Measurements from ENCODE around the gene NFIB. TPM values are rescaled to one million over a fixed set of nuclear protein-coding genes. Genes with fewer than 3 reads are reported as not detected.

NFIB gene
- total and polyA plus RNA-seq, 2 of the 8 experiments (the other 6 are each of a cell fraction or from before 2014, with no cell fraction given): 2.6 to 13.1 TPM

- Histone ChIP-seq H3K4me2 (ENCODE audit: insufficient read depth in 1 of 2, low read depth in 2 of 2, low read length in 2 of 2) (no peak overlapping the region; a peak in 1 of 4 replicates), H2BK15ac (ENCODE audit: low read length) (no peak overlapping the region), H4K8ac (ENCODE audit: extremely low read depth, insufficient read depth, low read length) (no peak overlapping the region), H3K4me1 (replicated peaks in 1 of 4; ENCODE audit: control insufficient read depth in 3 of 4, insufficient read depth in 4 of 4, low read length in 3 of 4) (peaks cover 16 to 36% (median 20%) of the 10 kb centered on the region in 4 experiments), H3K9ac (replicated peaks in 1 of 4; ENCODE audit: extremely low read depth in 1 of 4, low read depth in 3 of 4, low read length in 3 of 4) (no peak overlapping the region), H4K91ac (replicated peaks; ENCODE audit: insufficient read length, low read length) (no peak overlapping the region), H3K4ac (replicated peaks; ENCODE audit: insufficient read length, low read depth, low read length) (no peak overlapping the region), H4K20me1 (replicated peaks in 1 of 2; ENCODE audit: control insufficient read depth in 1 of 2, insufficient read depth in 2 of 2, low read length in 2 of 2) (no peaks in the 10 kb centered on the region), H3K27me3 (replicated peaks in 1 of 4; ENCODE audit: control insufficient read depth in 3 of 4, extremely low read depth in 1 of 4, insufficient read depth in 3 of 4, low read length in 3 of 4) (peaks cover 0 to 8% (median 2%) of the 10 kb centered on the region in 4 experiments; a peak in 2 of 7 replicates), H2AFZ (ENCODE audit: low read length) (no peak overlapping the region), H3K23ac (ENCODE audit: insufficient read length) (no peak overlapping the region), H3K79me1 (ENCODE audit: low read depth, low read length) (no peaks in the 10 kb centered on the region), H4K5ac (ENCODE audit: insufficient read length, low read depth, low read length) (no peak overlapping the region), H3K23me2 (ENCODE audit: low read depth, low read length) (peaks cover 12% of the 10 kb centered on the region), H2BK5ac (ENCODE audit: low read depth, low read length) (no peak overlapping the region), H2BK120ac (replicated peaks; ENCODE audit: low read depth, low read length) (no peak overlapping the region), H2BK12ac (ENCODE audit: low read depth, low read length) (no peak overlapping the region), H3K14ac (ENCODE audit: insufficient read length) (no peak overlapping the region), H3K56ac (replicated peaks; ENCODE audit: insufficient read length, low read depth, low read length) (no peak overlapping the region), H2BK20ac (ENCODE audit: low read length) (no peak overlapping the region), H3K36me3 (ENCODE audit: control insufficient read depth in 2 of 4, insufficient read depth in 4 of 4, low read length in 3 of 4) (no peaks in the 10 kb centered on the region), H3K27ac (ENCODE audit: low read depth, low read length) (no peak overlapping the region), H3K18ac (ENCODE audit: extremely low read depth, low read length) (no peak overlapping the region; the same call in 1 of the 2 replicates), H3K79me2 (ENCODE audit: control insufficient read depth in 1 of 2, insufficient read depth in 2 of 2, low read length in 2 of 2) (no peaks in the 10 kb centered on the region; a peak in 1 of 4 replicates), H3K9me3 (ENCODE audit: insufficient read depth in 2 of 2, low read depth in 1 of 2, low read length in 1 of 2) (no peaks in the 10 kb centered on the region), H3K4me3 (ENCODE audit: extremely low read depth in 1 of 4, insufficient read depth in 2 of 4, low read depth in 3 of 4, low read length in 4 of 4) (no peak overlapping the region), H2AK5ac (ENCODE audit: low read depth, low read length) (no peak overlapping the region)
- 36% methylated on average over 1 of the region's 2 CpGs; no CpG with 5 or more reads in 1 of the 2 experiments for WGBS, 2 experiments (ENCODE audit: extremely low coverage in 1 of 2, insufficient coverage in 1 of 2, insufficient read length in 1 of 2, insufficient replicate concordance in 2 of 2, low coverage in 1 of 2, low lambda C conversion rate in 2 of 2, missing lambda C conversion rate in 1 of 2)
- no peak for FAIRE-seq
- no peak for DNase-seq (ENCODE audit: low read depth in 1 of 2, low spot score in 2 of 2)
- ChIA-PET CTCF (ENCODE audit: partially characterized antibody) (interaction anchor here (0.9 to 3.4 kb wide), 3 partner anchors 15 to 111 kb away, joined by 3 to 18 read pairs (median 3); no protein-coding TSS in a partner anchor), POLR2A (ENCODE audit: partially characterized antibody) (interaction anchor here (0.9 to 2.7 kb wide), 5 partner anchors 22 to 35 kb away, joined by 3 to 12 read pairs (median 4); no protein-coding TSS in a partner anchor)
- TF ChIP-seq NANOG (IDR thresholded peaks at IDR 0.05; ENCODE audit: insufficient read depth, low read depth, low read length, poor library complexity, severe bottlenecking): no peak
- TF ChIP-seq RAD21 (IDR thresholded peaks at IDR 0.05 in 1 of 2, conservative IDR thresholded peaks at IDR 0.05 in 1 of 2; ENCODE audit: low read depth in 2 of 2, low read length in 2 of 2): no peak
- no peak for TF ChIP-seq KDM4A (IDR thresholded peaks at IDR 0.05; ENCODE audit: low read depth, low read length, severe bottlenecking)
- no peak for TF ChIP-seq EP300 (IDR thresholded peaks at IDR 0.05; ENCODE audit: borderline replicate concordance in 1 of 2, low read depth in 2 of 2, low read length in 2 of 2)
Observed at GRCh38 chr9:14318361-14318760, 4.4 kb upstream of the NFIB start.
